ENCODE results near the gene ZNF784.

DNA sequence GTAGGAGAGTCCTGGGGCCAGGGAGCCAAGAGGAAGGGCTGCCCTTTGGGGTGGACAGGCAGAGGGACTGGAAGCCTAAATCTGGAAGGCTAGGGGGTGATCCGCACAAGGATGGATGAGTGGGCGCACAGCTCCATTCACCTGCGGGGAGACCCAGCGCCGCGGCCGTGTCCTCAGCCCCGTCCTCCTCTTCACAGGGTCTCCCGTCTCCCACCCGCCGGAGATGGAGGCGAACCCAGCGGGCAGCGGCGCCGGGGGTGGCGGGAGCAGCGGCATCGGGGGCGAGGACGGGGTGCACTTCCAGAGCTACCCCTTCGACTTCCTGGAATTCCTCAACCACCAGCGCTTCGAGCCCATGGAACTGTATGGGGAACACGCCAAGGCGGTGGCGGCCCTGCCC lies 11.0 kb downstream of the ZNF784 start:
- TF ChIP-seq, protein P1, sequence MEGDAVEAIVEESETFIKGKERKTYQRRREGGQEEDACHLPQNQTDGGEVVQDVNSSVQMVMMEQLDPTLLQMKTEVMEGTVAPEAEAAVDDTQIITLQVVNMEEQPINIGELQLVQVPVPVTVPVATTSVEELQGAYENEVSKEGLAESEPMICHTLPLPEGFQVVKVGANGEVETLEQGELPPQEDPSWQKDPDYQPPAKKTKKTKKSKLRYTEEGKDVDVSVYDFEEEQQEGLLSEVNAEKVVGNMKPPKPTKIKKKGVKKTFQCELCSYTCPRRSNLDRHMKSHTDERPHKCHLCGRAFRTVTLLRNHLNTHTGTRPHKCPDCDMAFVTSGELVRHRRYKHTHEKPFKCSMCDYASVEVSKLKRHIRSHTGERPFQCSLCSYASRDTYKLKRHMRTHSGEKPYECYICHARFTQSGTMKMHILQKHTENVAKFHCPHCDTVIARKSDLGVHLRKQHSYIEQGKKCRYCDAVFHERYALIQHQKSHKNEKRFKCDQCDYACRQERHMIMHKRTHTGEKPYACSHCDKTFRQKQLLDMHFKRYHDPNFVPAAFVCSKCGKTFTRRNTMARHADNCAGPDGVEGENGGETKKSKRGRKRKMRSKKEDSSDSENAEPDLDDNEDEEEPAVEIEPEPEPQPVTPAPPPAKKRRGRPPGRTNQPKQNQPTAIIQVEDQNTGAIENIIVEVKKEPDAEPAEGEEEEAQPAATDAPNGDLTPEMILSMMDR (IDR thresholded peaks at IDR 0.05) = no peak
- TF ChIP-seq POLR2A (IDR thresholded peaks at IDR 0.05) = no peak

Measured in lower leg skin (tissue), 3 donors.